Liver (tissue), 9 donors: ENCODE measurements around the gene EFCC1. TPM values are rescaled to one million over a fixed set of nuclear protein-coding genes. Genes with fewer than 3 reads are reported as not detected.

Experiments
- DNase-seq: peaks from one replicate; pipeline ENCODE4 v3.0.0-alpha.2; 2017; ENCODE audit warnings: low spot score
- H3K27ac ChIP-seq, 2 donors: one replicate each; pipeline ENCODE4 v1.7.0; 2013; ENCODE audit warnings: inconsistent platforms in 2 of 2, low read length in 2 of 2, control low read depth in 1 of 2, low read depth in 1 of 2, mild to moderate bottlenecking in 1 of 2
- H3K27me3 ChIP-seq, 4 donors: one replicate each; pipeline versions ENCODE4 v1.6.1 to v1.7.0; 2013; ENCODE audit warnings: low read length in 3 of 4, inconsistent platforms in 1 of 4, mild to moderate bottlenecking in 1 of 4, moderate library complexity in 1 of 4; ENCODE audit not compliant: control insufficient read depth in 4 of 4, insufficient read depth in 4 of 4
- H3K36me3 ChIP-seq, 4 donors: one replicate each; pipeline versions ENCODE4 v1.6.1 to v1.7.0; 2013; ENCODE audit warnings: low read length in 3 of 4, mild to moderate bottlenecking in 3 of 4, low read depth in 1 of 4, moderate library complexity in 1 of 4; ENCODE audit not compliant: control insufficient read depth in 4 of 4, insufficient read depth in 3 of 4
- H3K4me1 ChIP-seq, 4 donors: one replicate each; pipeline versions ENCODE4 v1.6.1 to v1.7.0; 2013; ENCODE audit warnings: low read length in 3 of 4, mild to moderate bottlenecking in 3 of 4, moderate library complexity in 1 of 4; ENCODE audit not compliant: control insufficient read depth in 4 of 4, insufficient read depth in 4 of 4
- H3K4me3 ChIP-seq, 3 donors: one replicate each; pipeline versions ENCODE4 v1.6.1 to v1.7.0; 2013; ENCODE audit warnings: low read length in 3 of 3, control low read depth in 1 of 3, low read depth in 1 of 3, mild to moderate bottlenecking in 1 of 3
- H3K9ac ChIP-seq, 2 donors: one replicate each; pipeline ENCODE4 v1.7.0; 2013; ENCODE audit warnings: low read length in 2 of 2, mild to moderate bottlenecking in 2 of 2, moderate library complexity in 2 of 2, control low read depth in 1 of 2, low read depth in 1 of 2
- H3K9me3 ChIP-seq, 4 donors: one replicate each; pipeline versions ENCODE4 v1.6.1 to v1.7.0; 2013; ENCODE audit warnings: low read length in 3 of 4; ENCODE audit not compliant: control insufficient read depth in 4 of 4
- HNF4A ChIP-seq, 2 donors: conservative IDR thresholded peaks; 2 replicates each; pipeline ENCODE4 v1.6.1; 2016; ENCODE audit warnings: antibody characterized with exemption in 2 of 2, mild to moderate bottlenecking in 2 of 2
- JUND ChIP-seq, 2 donors: IDR thresholded peaks; 2 replicates each; pipeline ENCODE4 v1.6.1; 2016; ENCODE audit warnings: antibody characterized with exemption in 2 of 2
- RAD21 ChIP-seq, 2 donors: IDR thresholded peaks; 2 replicates each; pipeline ENCODE4 v1.6.1; 2016; ENCODE audit warnings: antibody characterized with exemption in 2 of 2, mild to moderate bottlenecking in 2 of 2
- WGBS: extraction: QIAGEN DNeasy Blood & Tissue Kit; methylation state at CpG from one replicate; pipeline ENCODE4 v1.1.7; 2013; 5-methylcytosine and 5-hydroxymethylcytosine counted together
- polyA plus RNA-seq, 2 donors: library from polyadenylated mRNA; stranded (reverse) in 1 of 2; unstranded in 1 of 2; fragments of 200-250 nt in 1 of 2; fragments of >200 nt in 1 of 2; fragmentation: Nextera tagmentation in 1 of 2; extraction: Ambion mirVana in 1 of 2; gene quantifications; one replicate each; pipeline versions ENCODE4 v1.2.1 to v1.2.3, GENCODE V29; 2013 to 2015
- total RNA-seq, 2 donors: library from RNA; depleted of rRNA; stranded (reverse); fragments of >200 nt; gene quantifications; one replicate each; pipeline ENCODE4 v1.2.3, GENCODE V29; 2014
- TF ChIP-seq, protein P1 (sequence below): IDR thresholded peaks from 2 replicates; pipeline ENCODE4 v1.6.1; 2016; ENCODE audit warnings: antibody characterized with exemption, mild to moderate bottlenecking
- TF ChIP-seq, protein P2 (sequence below): IDR thresholded peaks from 2 replicates; pipeline ENCODE4 v1.6.1; 2016; ENCODE audit warnings: antibody characterized with exemption
- donor health status: healthy.
- donor health status: healthy.
- donor health status: healthy.
- donor health status: healthy.
- donor health status: healthy.

The EFCC1 gene
- total and polyA plus RNA-seq, 4 donors = 0.08 to 1.0 (median 0.24) TPM

DNA sequence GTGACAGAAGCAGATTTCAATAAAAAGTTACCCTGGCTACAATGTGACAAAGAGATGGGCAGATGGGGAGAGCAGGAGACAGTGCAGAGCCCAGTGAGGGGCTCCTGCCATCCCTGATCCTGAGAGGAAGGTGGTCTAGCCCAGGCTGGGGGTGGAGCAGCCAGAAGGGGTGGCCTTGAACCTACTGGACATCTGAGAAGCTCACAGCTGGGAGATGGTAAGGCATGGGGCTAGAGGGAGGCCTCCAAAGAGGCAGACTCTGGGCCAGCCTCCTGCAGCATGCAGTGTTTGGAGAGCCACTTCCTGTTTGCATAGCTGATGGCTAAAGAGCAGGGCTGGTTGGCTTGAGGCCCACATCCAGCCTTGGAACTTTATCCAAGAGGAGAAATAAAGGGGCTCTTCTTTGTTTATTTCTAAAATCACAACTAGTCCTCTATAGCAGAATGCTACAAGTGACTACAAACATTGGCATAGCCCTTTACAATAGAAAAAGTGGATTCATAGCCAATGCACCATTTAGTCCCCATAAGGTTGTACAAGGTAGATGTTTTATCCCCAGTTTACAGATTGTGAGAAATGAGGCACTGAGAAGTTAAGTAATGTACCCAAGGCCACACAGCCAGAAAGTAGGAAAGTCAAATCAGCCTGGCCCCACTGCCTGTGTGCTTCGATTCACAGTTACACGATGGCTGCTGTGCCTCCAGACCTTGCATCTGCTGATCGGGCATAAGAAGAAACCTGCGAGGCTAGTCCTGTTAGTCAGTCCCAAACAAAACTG lies 4.6 kb downstream of the EFCC1 start:
- Histone ChIP-seq H3K9me3 (no peaks in the 10 kb centered on the region), H3K36me3 (no peaks in the 10 kb centered on the region), H3K27me3 (peaks cover 2 to 15% (median 5%) of the 10 kb centered on the region in 4 donors), H3K9ac (no peak overlapping the region), H3K4me3 (no peak overlapping the region), H3K27ac (no peak overlapping the region), H3K4me1 (peaks cover 9 to 36% (median 12%) of the 10 kb centered on the region in 4 donors)
- DNase-seq = no peak
- TF ChIP-seq, protein P1, sequence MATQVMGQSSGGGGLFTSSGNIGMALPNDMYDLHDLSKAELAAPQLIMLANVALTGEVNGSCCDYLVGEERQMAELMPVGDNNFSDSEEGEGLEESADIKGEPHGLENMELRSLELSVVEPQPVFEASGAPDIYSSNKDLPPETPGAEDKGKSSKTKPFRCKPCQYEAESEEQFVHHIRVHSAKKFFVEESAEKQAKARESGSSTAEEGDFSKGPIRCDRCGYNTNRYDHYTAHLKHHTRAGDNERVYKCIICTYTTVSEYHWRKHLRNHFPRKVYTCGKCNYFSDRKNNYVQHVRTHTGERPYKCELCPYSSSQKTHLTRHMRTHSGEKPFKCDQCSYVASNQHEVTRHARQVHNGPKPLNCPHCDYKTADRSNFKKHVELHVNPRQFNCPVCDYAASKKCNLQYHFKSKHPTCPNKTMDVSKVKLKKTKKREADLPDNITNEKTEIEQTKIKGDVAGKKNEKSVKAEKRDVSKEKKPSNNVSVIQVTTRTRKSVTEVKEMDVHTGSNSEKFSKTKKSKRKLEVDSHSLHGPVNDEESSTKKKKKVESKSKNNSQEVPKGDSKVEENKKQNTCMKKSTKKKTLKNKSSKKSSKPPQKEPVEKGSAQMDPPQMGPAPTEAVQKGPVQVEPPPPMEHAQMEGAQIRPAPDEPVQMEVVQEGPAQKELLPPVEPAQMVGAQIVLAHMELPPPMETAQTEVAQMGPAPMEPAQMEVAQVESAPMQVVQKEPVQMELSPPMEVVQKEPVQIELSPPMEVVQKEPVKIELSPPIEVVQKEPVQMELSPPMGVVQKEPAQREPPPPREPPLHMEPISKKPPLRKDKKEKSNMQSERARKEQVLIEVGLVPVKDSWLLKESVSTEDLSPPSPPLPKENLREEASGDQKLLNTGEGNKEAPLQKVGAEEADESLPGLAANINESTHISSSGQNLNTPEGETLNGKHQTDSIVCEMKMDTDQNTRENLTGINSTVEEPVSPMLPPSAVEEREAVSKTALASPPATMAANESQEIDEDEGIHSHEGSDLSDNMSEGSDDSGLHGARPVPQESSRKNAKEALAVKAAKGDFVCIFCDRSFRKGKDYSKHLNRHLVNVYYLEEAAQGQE = no peak
- peak in 1 of 2 donors; percentile 18 for TF ChIP-seq RAD21 (IDR thresholded peaks at IDR 0.05)
- WGBS = 91% methylated on average over 4 of the region's 4 CpGs

DNA sequence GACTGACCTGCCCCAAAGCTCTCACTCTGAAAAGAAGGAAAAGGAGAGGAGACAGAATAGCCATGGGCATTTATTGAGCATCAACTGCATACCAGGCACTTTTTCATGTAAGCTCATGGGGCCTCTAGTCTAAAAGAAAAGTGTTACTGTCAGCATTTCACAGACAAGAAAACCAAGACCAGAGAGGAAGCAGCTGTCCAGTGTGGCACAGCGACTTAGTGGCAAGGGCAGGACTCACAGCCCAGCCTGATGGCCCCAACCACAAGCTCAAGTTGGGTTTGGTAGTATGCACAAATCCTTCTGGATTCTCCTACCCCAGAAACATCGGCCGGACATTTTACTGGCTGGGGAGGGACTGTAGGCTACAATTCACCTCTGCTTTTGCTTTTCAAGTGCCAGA lies 5.8 kb downstream of the EFCC1 start:
- WGBS = 85% methylated on average over 3 of the region's 3 CpGs
- no peaks in the 10 kb centered on the region for H3K36me3 ChIP-seq
- TF ChIP-seq, protein P1 = no peak
- no peak for TF ChIP-seq JUND (IDR thresholded peaks at IDR 0.05)
- TF ChIP-seq HNF4A (conservative IDR thresholded peaks at IDR 0.05) = no peak
- no peak for TF ChIP-seq RAD21 (IDR thresholded peaks at IDR 0.05)
- TF ChIP-seq, protein P2, sequence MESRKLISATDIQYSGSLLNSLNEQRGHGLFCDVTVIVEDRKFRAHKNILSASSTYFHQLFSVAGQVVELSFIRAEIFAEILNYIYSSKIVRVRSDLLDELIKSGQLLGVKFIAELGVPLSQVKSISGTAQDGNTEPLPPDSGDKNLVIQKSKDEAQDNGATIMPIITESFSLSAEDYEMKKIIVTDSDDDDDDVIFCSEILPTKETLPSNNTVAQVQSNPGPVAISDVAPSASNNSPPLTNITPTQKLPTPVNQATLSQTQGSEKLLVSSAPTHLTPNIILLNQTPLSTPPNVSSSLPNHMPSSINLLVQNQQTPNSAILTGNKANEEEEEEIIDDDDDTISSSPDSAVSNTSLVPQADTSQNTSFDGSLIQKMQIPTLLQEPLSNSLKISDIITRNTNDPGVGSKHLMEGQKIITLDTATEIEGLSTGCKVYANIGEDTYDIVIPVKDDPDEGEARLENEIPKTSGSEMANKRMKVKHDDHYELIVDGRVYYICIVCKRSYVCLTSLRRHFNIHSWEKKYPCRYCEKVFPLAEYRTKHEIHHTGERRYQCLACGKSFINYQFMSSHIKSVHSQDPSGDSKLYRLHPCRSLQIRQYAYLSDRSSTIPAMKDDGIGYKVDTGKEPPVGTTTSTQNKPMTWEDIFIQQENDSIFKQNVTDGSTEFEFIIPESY = no peak
- H3K9me3 ChIP-seq = no peaks in the 10 kb centered on the region
- H3K9ac ChIP-seq = no peak overlapping the region
- DNase-seq = no peak
- H3K27me3 ChIP-seq = peaks cover 2 to 7% (median 4%) of the 10 kb centered on the region in 4 donors
- no peak overlapping the region for H3K27ac ChIP-seq
- H3K4me3 ChIP-seq = no peak overlapping the region
- H3K4me1 ChIP-seq = peaks cover 6 to 24% (median 9%) of the 10 kb centered on the region in 4 donors
